Cardiac atrium fibroblast (primary cell): Measurements from ENCODE around the gene PIGBOS1. TPM values are rescaled to one million over a fixed set of nuclear protein-coding genes. Genes with fewer than 3 reads are reported as not detected.

ENCODE experiments used
- total RNA-seq: library from RNA; depleted of rRNA; stranded (reverse); fragments of >200 nt; gene quantifications from 2 replicates; pipeline ENCODE4 v1.2.3, GENCODE V29; 2015

Gene PIGBOS1
- 7.9 and 15.0 TPM in 2 replicates for total RNA-seq

GRCh38 chr15:55318588-55319494, at the start of gene PIGBOS1, which contains the start of gene PIGB:
Gene PIGBOS1, minus strand, starts transcription at chr15:55319123. Its CDS starts 1,331 bp downstream, at chr15:55317792.
Gene PIGB, plus strand, starts transcription at chr15:55319222. Its CDS starts 29 bp downstream, at chr15:55319251.

GRCh38 chr15:55289746-55290527, 29.0 kb downstream of the PIGBOS1 start, which contains the start of gene RAB27A:
Gene RAB27A, minus strand, starts transcription at chr15:55289813. Its CDS starts 54,879 bp downstream, at chr15:55234934.

Other genes starting within 250 kb of the PIGBOS1 start
- 55.1 and 78.9 TPM in 2 replicates for gene RSL24D1, start 122.2 kb downstream of the PIGBOS1 start, total RNA-seq
- gene RAB27A, start 29.3 kb downstream of the PIGBOS1 start, total RNA-seq, result 5.8 and 8.3 TPM in 2 replicates
- 8.5 and 11.2 TPM in 2 replicates for gene PIGB, start 99 bp upstream of the PIGBOS1 start, total RNA-seq
- 34.8 and 50.4 TPM in 2 replicates for gene CCPG1, start 89.2 kb upstream of the PIGBOS1 start, total RNA-seq
- gene PIERCE2, start 89.4 kb upstream of the PIGBOS1 start, total RNA-seq, result 0.18 and 3.7 TPM in 2 replicates
- gene DNAAF4, start 189.1 kb upstream of the PIGBOS1 start, total RNA-seq, result not detected in 2 replicates